ENCODE results near the gene IQCE.
"Not testable (repeated sequence)": the region's sequence is repeated elsewhere in the genome, so short reads cannot be mapped to it uniquely, and the experiment has no call there.

Gene IQCE

GRCh38 chr7:2532199-2532772 is 26.5 kb upstream of the IQCE start:
- not testable (repeated sequence) for DNase-seq, ATAC-seq

- DNase-seq, ATAC-seq: not testable (repeated sequence)
Observed at GRCh38 chr7:2532816-2533215, 26.0 kb upstream of the IQCE start.

GRCh38 chr7:2533566-2533965 is 25.2 kb upstream of the IQCE start:
- not testable (repeated sequence) for DNase-seq, ATAC-seq

- not testable (repeated sequence) for ATAC-seq, DNase-seq
Observed at GRCh38 chr7:2534214-2534613, 24.6 kb upstream of the IQCE start.

GRCh38 chr7:2535872-2536627 is 22.7 kb upstream of the IQCE start:
- DNase-seq, ATAC-seq: not testable (repeated sequence)

GRCh38 chr7:2537981-2538851 is 20.6 kb upstream of the IQCE start:
- DNase-seq (no peak), ATAC-seq (no peak)

GRCh38 chr7:2539031-2539911 is 19.5 kb upstream of the IQCE start:
- DNase-seq = no peak
- no peak for ATAC-seq

- no peak for DNase-seq
- no peak for ATAC-seq
Observed at GRCh38 chr7:2540133-2540532, 18.6 kb upstream of the IQCE start.

- DNase-seq = no peak
Observed at GRCh38 chr7:2540641-2541051, 18.1 kb upstream of the IQCE start.

GRCh38 chr7:2541291-2542010 is 17.3 kb upstream of the IQCE start:
- DNase-seq (no peak), ATAC-seq (no peak)

More at GRCh38 chr7:2540641-2541051, 18.1 kb upstream of the IQCE start:
- no peak for ATAC-seq

GRCh38 chr7:2542011-2542915 is 16.5 kb upstream of the IQCE start:
- DNase-seq (no peak), ATAC-seq (no peak)

- DNase-seq = no peak
- ATAC-seq = no peak
Observed at GRCh38 chr7:2542916-2543871, 15.6 kb upstream of the IQCE start.

GRCh38 chr7:2544541-2545188 is 14.1 kb upstream of the IQCE start:
- ATAC-seq (no peak), DNase-seq (no peak)

- DNase-seq (no peak), ATAC-seq (no peak)
Observed at GRCh38 chr7:2545746-2546425, 12.9 kb upstream of the IQCE start.

GRCh38 chr7:2546776-2547586 is 11.8 kb upstream of the IQCE start:
- ATAC-seq = no peak
- DNase-seq = no peak

GRCh38 chr7:2551418-2551817 is 7.4 kb upstream of the IQCE start:
- no peak for DNase-seq
- ATAC-seq = no peak

- ATAC-seq = no peak
Observed at GRCh38 chr7:2553108-2553507, 5.7 kb upstream of the IQCE start.

More at GRCh38 chr7:2553108-2553507, 5.7 kb upstream of the IQCE start:
- no peak for DNase-seq

Measured in stimulated activated naive CD8-positive, alpha-beta T cell treated with anti-CD3 and anti-CD28 coated beads, Interleukin-15, Interleukin-2, amounts not matched to agents 100 U/mL and 50 U/mL, for 24 hours (primary cell).